Measurements from ENCODE around the gene GRB10.

The GRB10 gene

GRCh38 chr7:50665403-50666123 lies 117.1 kb downstream of the GRB10 start:
- DNase-seq (ENCODE audit: insufficient read length, low spot score), result no peak
- FAIRE-seq, result no peak
- TF ChIP-seq SPI1 (IDR thresholded peaks at IDR 0.05; ENCODE audit: low read depth, low read length), result no peak
- TF ChIP-seq PAX5 (IDR thresholded peaks at IDR 0.05; ENCODE audit: insufficient read depth, low read length, severe bottlenecking), result no peak
- no peak for TF ChIP-seq POU2F2 (IDR thresholded peaks at IDR 0.05; ENCODE audit: low read depth, low read length)
- TF ChIP-seq POLR2AphosphoS5 (IDR thresholded peaks at IDR 0.05; ENCODE audit: low read depth, low read length), result no peak
- no peak for TF ChIP-seq POLR2A (IDR thresholded peaks at IDR 0.05; ENCODE audit: low read depth, low read length)
- TF ChIP-seq TAF1 (IDR thresholded peaks at IDR 0.05; ENCODE audit: low read depth, low read length), result no peak

- TF ChIP-seq POLR2AphosphoS5 (IDR thresholded peaks at IDR 0.05; ENCODE audit: low read depth, low read length) (no peak), POLR2A (IDR thresholded peaks at IDR 0.05; ENCODE audit: low read depth, low read length) (no peak), SPI1 (IDR thresholded peaks at IDR 0.05; ENCODE audit: low read depth, low read length) (no peak), TAF1 (IDR thresholded peaks at IDR 0.05; ENCODE audit: low read depth, low read length) (no peak), POU2F2 (IDR thresholded peaks at IDR 0.05; ENCODE audit: low read depth, low read length) (no peak), PAX5 (IDR thresholded peaks at IDR 0.05; ENCODE audit: insufficient read depth, low read length, severe bottlenecking) (no peak)
- no peak for FAIRE-seq
- DNase-seq (ENCODE audit: insufficient read length, low spot score), result no peak
Measured at GRCh38 chr7:50664937-50665336, 117.8 kb downstream of the GRB10 start.

- TF ChIP-seq SPI1 (IDR thresholded peaks at IDR 0.05; ENCODE audit: low read depth, low read length) (no peak), POLR2AphosphoS5 (IDR thresholded peaks at IDR 0.05; ENCODE audit: low read depth, low read length) (no peak), POU2F2 (IDR thresholded peaks at IDR 0.05; ENCODE audit: low read depth, low read length) (no peak), PAX5 (IDR thresholded peaks at IDR 0.05; ENCODE audit: insufficient read depth, low read length, severe bottlenecking) (no peak), TAF1 (IDR thresholded peaks at IDR 0.05; ENCODE audit: low read depth, low read length) (no peak), POLR2A (IDR thresholded peaks at IDR 0.05; ENCODE audit: low read depth, low read length) (no peak)
- DNase-seq (ENCODE audit: insufficient read length, low spot score) (no peak), FAIRE-seq (no peak)
Measured at GRCh38 chr7:50664461-50664922, 118.2 kb downstream of the GRB10 start.

GRCh38 chr7:50663396-50664102 lies 119.1 kb downstream of the GRB10 start:
- TF ChIP-seq POLR2A (IDR thresholded peaks at IDR 0.05; ENCODE audit: low read depth, low read length) (no peak), POU2F2 (IDR thresholded peaks at IDR 0.05; ENCODE audit: low read depth, low read length) (no peak), POLR2AphosphoS5 (IDR thresholded peaks at IDR 0.05; ENCODE audit: low read depth, low read length) (no peak), PAX5 (IDR thresholded peaks at IDR 0.05; ENCODE audit: insufficient read depth, low read length, severe bottlenecking) (no peak), TAF1 (IDR thresholded peaks at IDR 0.05; ENCODE audit: low read depth, low read length) (no peak), SPI1 (IDR thresholded peaks at IDR 0.05; ENCODE audit: low read depth, low read length) (no peak)
- no peak for FAIRE-seq
- no peak for DNase-seq (ENCODE audit: insufficient read length, low spot score)

GRCh38 chr7:50662996-50663395 lies 119.7 kb downstream of the GRB10 start:
- DNase-seq (ENCODE audit: insufficient read length, low spot score) (no peak), FAIRE-seq (no peak)
- TF ChIP-seq POU2F2 (IDR thresholded peaks at IDR 0.05; ENCODE audit: low read depth, low read length) (no peak), TAF1 (IDR thresholded peaks at IDR 0.05; ENCODE audit: low read depth, low read length) (no peak), POLR2A (IDR thresholded peaks at IDR 0.05; ENCODE audit: low read depth, low read length) (no peak), SPI1 (IDR thresholded peaks at IDR 0.05; ENCODE audit: low read depth, low read length) (no peak), PAX5 (IDR thresholded peaks at IDR 0.05; ENCODE audit: insufficient read depth, low read length, severe bottlenecking) (no peak), POLR2AphosphoS5 (IDR thresholded peaks at IDR 0.05; ENCODE audit: low read depth, low read length) (no peak)

GRCh38 chr7:50662041-50662694 lies 120.5 kb downstream of the GRB10 start:
- FAIRE-seq, result no peak

GRCh38 chr7:50661345-50662040 lies 121.2 kb downstream of the GRB10 start:
- FAIRE-seq (no peak), DNase-seq (ENCODE audit: insufficient read length, low spot score) (no peak)
- TF ChIP-seq TAF1 (IDR thresholded peaks at IDR 0.05; ENCODE audit: low read depth, low read length) (no peak), PAX5 (IDR thresholded peaks at IDR 0.05; ENCODE audit: insufficient read depth, low read length, severe bottlenecking) (no peak), POU2F2 (IDR thresholded peaks at IDR 0.05; ENCODE audit: low read depth, low read length) (no peak), SPI1 (IDR thresholded peaks at IDR 0.05; ENCODE audit: low read depth, low read length) (no peak), POLR2AphosphoS5 (IDR thresholded peaks at IDR 0.05; ENCODE audit: low read depth, low read length) (no peak), POLR2A (IDR thresholded peaks at IDR 0.05; ENCODE audit: low read depth, low read length) (no peak)

More at GRCh38 chr7:50662041-50662694, 120.5 kb downstream of the GRB10 start:
- TF ChIP-seq PAX5 (IDR thresholded peaks at IDR 0.05; ENCODE audit: insufficient read depth, low read length, severe bottlenecking) (no peak), SPI1 (IDR thresholded peaks at IDR 0.05; ENCODE audit: low read depth, low read length) (no peak), POU2F2 (IDR thresholded peaks at IDR 0.05; ENCODE audit: low read depth, low read length) (no peak), TAF1 (IDR thresholded peaks at IDR 0.05; ENCODE audit: low read depth, low read length) (no peak), POLR2AphosphoS5 (IDR thresholded peaks at IDR 0.05; ENCODE audit: low read depth, low read length) (no peak), POLR2A (IDR thresholded peaks at IDR 0.05; ENCODE audit: low read depth, low read length) (no peak)
- DNase-seq (ENCODE audit: insufficient read length, low spot score), result no peak

GRCh38 chr7:50660830-50661175 lies 121.9 kb downstream of the GRB10 start:
- TF ChIP-seq POLR2AphosphoS5 (IDR thresholded peaks at IDR 0.05; ENCODE audit: low read depth, low read length), result no peak
- DNase-seq (ENCODE audit: insufficient read length, low spot score) (no peak), FAIRE-seq (no peak)

Data from GM12891 (cell line).